K562 (cell line): Measurements from ENCODE around the gene GRIA3. TPM values are rescaled to one million over a fixed set of nuclear protein-coding genes. Genes with fewer than 3 reads are reported as not detected.

Source experiments
- ATAC-seq: fragments of 200-7000 bp; cut with Tn5 transposase; 3 replicates; pipeline ENCODE4 v1.9.1; 2020; ENCODE audit warnings: moderate library complexity
- BruUV-seq: library from RNA; stranded (reverse); fragments of 400-500 nt; replicated peaks from 2 replicates; lab custom pipeline; 2021; lab: Mats Ljungman, UMichigan
- CTCF ChIA-PET: fragments of 300-600 bp; formaldehyde crosslinking; extraction: SDS; loops from one replicate; lab custom pipeline; 2021; ENCODE audit warnings: low intra/inter-chr PET ratio; lab: Yijun Ruan, JAX
- POLR2A ChIA-PET: fragments of 300-600, 350-650 bp; sonication (Branson Sonifier 250); formaldehyde crosslinking; extraction: SDS; loops from one replicate; lab custom pipeline; 2021; ENCODE audit warnings: antibody characterized with exemption, inconsistent platforms; lab: Yijun Ruan, JAX
- DNase-seq, 4 experiments: peaks; one replicate each; pipeline versions ENCODE4 v3.0.0 to v3.0.0-alpha.2; 2011 to 2018; ENCODE audit warnings: low spot score in 3 of 4, mixed read lengths in 3 of 4; ENCODE audit errors: extremely low read depth in 1 of 4
- FAIRE-seq: peaks from 2 replicates; lab custom pipeline; 2011; peaks lifted over from hg19 to GRCh38; lab: Jason Lieb, UNC
- H2AFZ ChIP-seq: 2 replicates; pipeline ENCODE4 v1.6.0; 2011; ENCODE audit warnings: low read depth, low read length, control low read depth, inconsistent platforms
- H3K27ac ChIP-seq: fragments of 200-600 bp; 3 replicates; pipeline ENCODE4 v1.8.0; 2011; ENCODE audit warnings: low read depth, mild to moderate bottlenecking, control low read depth, inconsistent platforms, low read length, moderate library complexity, mixed read lengths; ENCODE audit errors: extremely low read depth
- H3K27me3 ChIP-seq, 2 experiments: fragments of 300-600 bp in 1 of 2; 2 replicates in 1 of 2; 3 replicates in 1 of 2; pipeline versions ENCODE4 v1.6.0 to v1.8.0; 2011; ENCODE audit warnings: inconsistent platforms in 2 of 2, low read length in 2 of 2, mild to moderate bottlenecking in 1 of 2, mixed read lengths in 1 of 2, moderate library complexity in 1 of 2; ENCODE audit not compliant: control insufficient read depth in 2 of 2, insufficient read depth in 2 of 2
- H3K36me3 ChIP-seq: fragments of 300-600 bp; 3 replicates; pipeline ENCODE4 v1.8.0; 2011; ENCODE audit warnings: mild to moderate bottlenecking, low read length, inconsistent platforms; ENCODE audit not compliant: control insufficient read depth, insufficient read depth
- H3K4me1 ChIP-seq, 2 experiments: fragments of 200-600 bp in 1 of 2; replicated peaks in 1 of 2; 2 replicates in 1 of 2; 3 replicates in 1 of 2; pipeline versions ENCODE4 v1.5.1 to v1.8.0; 2011; ENCODE audit warnings: inconsistent platforms in 2 of 2, low read length in 2 of 2, mild to moderate bottlenecking in 1 of 2, mixed read lengths in 1 of 2, moderate library complexity in 1 of 2; ENCODE audit not compliant: control insufficient read depth in 2 of 2, insufficient read depth in 2 of 2
- H3K4me2 ChIP-seq: 2 replicates; pipeline ENCODE4 v1.6.1; 2011; ENCODE audit warnings: low read length, control low read depth, inconsistent platforms, mixed read lengths; ENCODE audit not compliant: insufficient read depth
- H3K4me3 ChIP-seq: fragments of 200-600 bp; sonication (generic), shearing (Covaris generic); 2 replicates; pipeline ENCODE4 v1.5.1; 2016; ENCODE audit warnings: control low read depth, inconsistent platforms
- H3K79me2 ChIP-seq: fragments of 200-600 bp; 3 replicates; pipeline ENCODE4 v1.8.0; 2011; ENCODE audit warnings: low read length, inconsistent platforms; ENCODE audit not compliant: control insufficient read depth, insufficient read depth
- H3K9ac ChIP-seq, 2 experiments: 2 replicates each; pipeline versions ENCODE4 v1.6.0 to v1.6.1; 2011; ENCODE audit warnings: low read depth in 2 of 2, low read length in 2 of 2, control low read depth in 1 of 2, inconsistent platforms in 1 of 2, mild to moderate bottlenecking in 1 of 2, mixed read lengths in 1 of 2; ENCODE audit not compliant: insufficient read depth in 1 of 2
- H3K9me1 ChIP-seq: one replicate; pipeline ENCODE4 v1.6.0; 2011; ENCODE audit warnings: inconsistent platforms, mild to moderate bottlenecking, low read length, moderate library complexity; ENCODE audit not compliant: control insufficient read depth, insufficient read depth
- H3K9me3 ChIP-seq: replicated peaks from 2 replicates; pipeline ENCODE4 v1.5.1; 2011; ENCODE audit warnings: low read depth, low read length, inconsistent platforms; ENCODE audit not compliant: control insufficient read depth, insufficient read depth
- H4K20me1 ChIP-seq: replicated peaks from 2 replicates; pipeline ENCODE4 v1.6.1; 2011; ENCODE audit warnings: low read length, inconsistent platforms, mixed read lengths; ENCODE audit not compliant: control insufficient read depth, insufficient read depth
- CREBBP ChIP-seq: IDR thresholded peaks from one replicate; pipeline ENCODE4 v1.6.1; 2012; ENCODE audit warnings: low read depth, mild to moderate bottlenecking, control low read depth, inconsistent platforms, low read length
- FOXK1 ChIP-seq: sonication (generic); formaldehyde crosslinking; IDR thresholded peaks from 2 replicates; pipeline ENCODE4 v1.8.0; 2022; ENCODE audit warnings: missing genetic modification reagents, mild to moderate bottlenecking, borderline replicate concordance
- MNT ChIP-seq, 2 experiments: fragments of 450-650 bp; conservative IDR thresholded peaks; 2 replicates each; pipeline ENCODE4 v1.6.1; 2017; ENCODE audit warnings: mild to moderate bottlenecking in 2 of 2, moderate library complexity in 2 of 2
- THRA ChIP-seq: fragments of 450-650 bp; IDR thresholded peaks from 2 replicates; pipeline ENCODE4 v1.6.1; 2017; ENCODE audit warnings: mild to moderate bottlenecking, moderate library complexity
- ZNF134 ChIP-seq: fragments of 250-450 bp; sonication (Bioruptor Pico); conservative IDR thresholded peaks from 2 replicates; pipeline ENCODE4 v1.4.0; 2020
- ZNF408 ChIP-seq: fragments of 250-450 bp; sonication (Bioruptor Pico); IDR thresholded peaks from 2 replicates; pipeline ENCODE4 v1.4.0; 2020; ENCODE audit warnings: low read depth, mild to moderate bottlenecking, moderate library complexity
- WGBS: fragments of 100-300 bp; shearing (Covaris generic); methylation state at CpG from one replicate; pipeline ENCODE4 v1.1.6; 2016; ENCODE audit warnings: low coverage, mixed read lengths; ENCODE audit not compliant: insufficient coverage; ENCODE audit errors: missing lambda C conversion rate; 5-methylcytosine and 5-hydroxymethylcytosine counted together
- in situ Hi-C: fragments of 300-500 bp; cut with MboI; formaldehyde crosslinking; loops from 4 replicates; pipeline ENCODE4 v1.15.0; 2018; ENCODE audit warnings: inconsistent platforms, mixed read lengths
- intact Hi-C: fragments of 100-400 bp; cut with micrococcal nuclease; formaldehyde crosslinking; loops from 2 replicates; pipeline ENCODE4 v1.14.2; 2022
- polyA plus RNA-seq, 8 experiments: library from polyadenylated mRNA; depleted of rRNA in 4 of 8; stranded (reverse) in 5 of 8; unstranded in 3 of 8; fragments of >200 nt; fragmentation: Nextera tagmentation in 2 of 8; fragmentation: Illumina TruSeq in 1 of 8; extraction: Ambion mirVana in 2 of 8; extraction: Trizol in 1 of 8; gene quantifications; 2 replicates each; pipeline versions ENCODE4 v1.2.1 to v1.2.3, GENCODE V29; 2011 to 2014; ENCODE audit warnings: inconsistent platforms in 1 of 8, missing spikeins in 1 of 8
- total RNA-seq, 7 experiments: library from RNA; depleted of rRNA in 6 of 7; stranded (reverse); fragments of >200 nt in 6 of 7; fragmentation: Illumina TruSeq in 2 of 7; extraction: Trizol in 2 of 7; gene quantifications; 2 replicates each; pipeline versions ENCODE4 v1.2.1 to v1.2.3, GENCODE V29; 2011 to 2021; ENCODE audit warnings: low replicate concordance in 1 of 7
- TF ChIP-seq, protein P1 (sequence below), 3 experiments: IDR thresholded peaks in 2 of 3; conservative IDR thresholded peaks in 1 of 3; 2 replicates each; pipeline ENCODE4 v1.5.1; 2011 to 2012; ENCODE audit warnings: low read length in 3 of 3, mild to moderate bottlenecking in 3 of 3, control low read depth in 2 of 3, improper control_type of control experiment in 1 of 3, inconsistent platforms in 1 of 3, low read depth in 1 of 3, mixed read lengths in 1 of 3, moderate library complexity in 1 of 3; ENCODE audit not compliant: insufficient read depth in 2 of 3

GRIA3 gene
- total and polyA plus RNA-seq, 9 of the 15 experiments (the other 6 are each of a cell fraction or from before 2014, with no cell fraction given), result 0.10 TPM; not detected in 8

DNA sequence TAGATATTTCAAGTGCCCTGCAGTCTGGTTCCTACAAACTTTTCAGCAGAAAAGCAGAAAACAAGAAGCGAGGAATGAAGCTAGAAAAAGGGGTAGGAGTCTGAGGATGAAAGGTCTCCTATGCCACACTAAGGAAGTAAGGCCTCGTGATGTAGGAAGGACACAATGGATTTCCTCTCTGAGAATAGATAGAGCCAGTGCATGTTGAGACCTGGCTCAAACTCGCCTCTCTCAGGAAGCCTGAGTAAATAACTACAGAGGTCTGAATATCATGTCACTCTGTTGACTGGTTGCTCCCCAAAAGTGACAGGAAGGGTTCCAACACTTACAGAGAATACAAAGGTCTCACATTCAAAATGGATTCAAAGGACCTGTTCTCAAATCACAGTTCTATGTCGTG is 93.3 kb downstream of the GRIA3 start:
- H3K36me3 ChIP-seq, result no peaks in the 10 kb centered on the region
- no peaks in the 10 kb centered on the region for H3K79me2 ChIP-seq
- TF ChIP-seq CREBBP (no peak), MNT (conservative IDR thresholded peaks at IDR 0.05) (no peak), ZNF134 (CRISPR knock-in tag) (no peak)
- H3K4me3 ChIP-seq, result no peak overlapping the region
- no TSS peak for BruUV-seq
- H3K4me2 ChIP-seq, result no peak overlapping the region
- WGBS, result 0% methylated on average over 4 of the region's 4 CpGs
- FAIRE-seq, result no peak
- in situ Hi-C loops, result no loop called here
- H3K9ac ChIP-seq, result no peak overlapping the region
- H3K27me3 ChIP-seq, result no peaks in the 10 kb centered on the region
- intact Hi-C loops, result loop anchor here (5.0 kb wide), 1 partner anchor 145 kb away; no protein-coding TSS in a partner anchor
- DNase-seq, result no peak
- H3K27ac ChIP-seq, result no peak overlapping the region
- POLR2A ChIA-PET, result no interaction called here
- no peak for ATAC-seq
- no peaks in the 10 kb centered on the region for H3K4me1 ChIP-seq
- no peak overlapping the region for H2AFZ ChIP-seq
- H3K9me1 ChIP-seq, result no peaks in the 10 kb centered on the region
- H3K9me3 ChIP-seq, result no peaks in the 10 kb centered on the region
- H4K20me1 ChIP-seq, result no peaks in the 10 kb centered on the region
- CTCF ChIA-PET, result no interaction called here

- H3K9ac ChIP-seq, result no peak overlapping the region
- no peaks in the 10 kb centered on the region for H3K4me1 ChIP-seq
- no peak overlapping the region for H2AFZ ChIP-seq
- H3K9me1 ChIP-seq, result no peaks in the 10 kb centered on the region
- H3K36me3 ChIP-seq, result no peaks in the 10 kb centered on the region
- ChIA-PET POLR2A (no interaction called here), CTCF (no interaction called here)
- no peaks in the 10 kb centered on the region for H3K27me3 ChIP-seq
- no peaks in the 10 kb centered on the region for H3K9me3 ChIP-seq
- no peak overlapping the region for H3K4me2 ChIP-seq
- WGBS, result 0% methylated on average over 3 of the region's 3 CpGs
- ATAC-seq (no peak), FAIRE-seq (no peak), DNase-seq (no peak)
- BruUV-seq, result no TSS peak
- no peaks in the 10 kb centered on the region for H3K79me2 ChIP-seq
- in situ Hi-C loops (no loop called here), intact Hi-C loops (loop anchor here (5.0 kb wide), 1 partner anchor 144 kb away; no protein-coding TSS in a partner anchor)
- H3K4me3 ChIP-seq, result no peak overlapping the region
- no peak overlapping the region for H3K27ac ChIP-seq
- no peaks in the 10 kb centered on the region for H4K20me1 ChIP-seq
- no peak for TF ChIP-seq FOXK1
- no peak for TF ChIP-seq THRA
- TF ChIP-seq, protein P1, sequence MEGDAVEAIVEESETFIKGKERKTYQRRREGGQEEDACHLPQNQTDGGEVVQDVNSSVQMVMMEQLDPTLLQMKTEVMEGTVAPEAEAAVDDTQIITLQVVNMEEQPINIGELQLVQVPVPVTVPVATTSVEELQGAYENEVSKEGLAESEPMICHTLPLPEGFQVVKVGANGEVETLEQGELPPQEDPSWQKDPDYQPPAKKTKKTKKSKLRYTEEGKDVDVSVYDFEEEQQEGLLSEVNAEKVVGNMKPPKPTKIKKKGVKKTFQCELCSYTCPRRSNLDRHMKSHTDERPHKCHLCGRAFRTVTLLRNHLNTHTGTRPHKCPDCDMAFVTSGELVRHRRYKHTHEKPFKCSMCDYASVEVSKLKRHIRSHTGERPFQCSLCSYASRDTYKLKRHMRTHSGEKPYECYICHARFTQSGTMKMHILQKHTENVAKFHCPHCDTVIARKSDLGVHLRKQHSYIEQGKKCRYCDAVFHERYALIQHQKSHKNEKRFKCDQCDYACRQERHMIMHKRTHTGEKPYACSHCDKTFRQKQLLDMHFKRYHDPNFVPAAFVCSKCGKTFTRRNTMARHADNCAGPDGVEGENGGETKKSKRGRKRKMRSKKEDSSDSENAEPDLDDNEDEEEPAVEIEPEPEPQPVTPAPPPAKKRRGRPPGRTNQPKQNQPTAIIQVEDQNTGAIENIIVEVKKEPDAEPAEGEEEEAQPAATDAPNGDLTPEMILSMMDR (IDR thresholded peaks at IDR 0.05 in 2 of 3, conservative IDR thresholded peaks at IDR 0.05 in 1 of 3; ENCODE audit: insufficient read depth in 2 of 3, low read depth in 1 of 3, low read length in 3 of 3), result peak in 1 of 3 experiments; percentile 20; a peak in 1 of 6 replicates
- TF ChIP-seq ZNF408, result no peak
These were observed 93.7 kb downstream of the GRIA3 start for GRCh38 chrX:123277821-123278220.
